Measurements from ENCODE around the gene RCBTB2. TPM values are rescaled to one million over a fixed set of nuclear protein-coding genes. Genes with fewer than 3 reads are reported as not detected.

RCBTB2 gene
- total RNA-seq, 2 experiments from 2014 or later = 6.1 to 6.5 TPM

DNA sequence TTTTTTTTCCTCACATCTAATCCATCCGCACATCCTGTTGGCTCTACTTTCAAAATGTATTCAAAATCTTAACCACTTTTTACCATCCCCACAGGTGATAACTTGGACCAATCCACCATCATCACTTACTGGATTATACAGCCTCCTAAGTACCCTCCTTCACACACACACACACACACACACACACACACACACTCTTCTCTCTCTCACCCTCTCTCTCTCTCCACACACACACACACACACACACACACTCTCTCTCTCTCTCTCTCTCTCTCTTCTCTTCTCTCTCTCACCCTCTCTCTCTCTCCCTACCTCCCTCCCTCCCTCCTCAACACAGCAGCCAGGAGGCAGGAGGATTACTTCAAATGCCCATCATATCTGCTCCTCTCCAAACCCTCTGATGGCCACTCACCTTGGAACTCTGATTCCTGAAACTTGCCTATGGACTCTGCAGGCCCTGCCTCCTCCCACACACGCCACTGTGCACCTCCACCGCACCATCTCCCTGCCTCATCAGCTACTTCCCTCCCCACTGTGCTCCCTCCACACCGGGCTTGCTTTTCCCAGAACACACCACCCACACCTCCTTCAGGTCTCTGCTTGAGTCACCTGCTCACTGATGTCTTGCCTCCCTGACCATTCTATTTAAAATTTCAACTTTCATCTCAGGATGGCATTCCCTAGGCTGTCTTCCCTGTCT lies 39.7 kb downstream of the RCBTB2 start:
- Histone ChIP-seq H3K4me1 (ENCODE audit: insufficient read depth, low read length) (peaks cover 57% of the 10 kb centered on the region), H3K27me3 (ENCODE audit: control insufficient read depth in 1 of 2, insufficient read depth in 2 of 2, low read length in 2 of 2) (no peaks in the 10 kb centered on the region), H3K4me3 (ENCODE audit: low read length) (peak overlapping the region; percentile 58), H3K27ac (ENCODE audit: low read depth in 1 of 2, low read length in 2 of 2) (peak overlapping the region; percentile 57 to 79), H3K36me3 (ENCODE audit: insufficient read depth, low read length) (peaks cover 9% of the 10 kb centered on the region), H3K9me3 (ENCODE audit: control insufficient read depth in 1 of 2, insufficient read depth in 1 of 2, low read length in 2 of 2) (peaks cover 0 to 3% of the 10 kb centered on the region in 2 experiments)
- Mint-ChIP-seq H3K27ac (no peak overlapping the region), H3K9me3 (no peaks in the 10 kb centered on the region), H3K27me3 (no peaks in the 10 kb centered on the region), H3K4me3 (no peak overlapping the region), H3K4me1 (ENCODE audit: low read depth) (peaks cover 26% of the 10 kb centered on the region), H3K36me3 (ENCODE audit: low read depth) (peaks cover 10% of the 10 kb centered on the region)
- TF ChIP-seq, protein P1, sequence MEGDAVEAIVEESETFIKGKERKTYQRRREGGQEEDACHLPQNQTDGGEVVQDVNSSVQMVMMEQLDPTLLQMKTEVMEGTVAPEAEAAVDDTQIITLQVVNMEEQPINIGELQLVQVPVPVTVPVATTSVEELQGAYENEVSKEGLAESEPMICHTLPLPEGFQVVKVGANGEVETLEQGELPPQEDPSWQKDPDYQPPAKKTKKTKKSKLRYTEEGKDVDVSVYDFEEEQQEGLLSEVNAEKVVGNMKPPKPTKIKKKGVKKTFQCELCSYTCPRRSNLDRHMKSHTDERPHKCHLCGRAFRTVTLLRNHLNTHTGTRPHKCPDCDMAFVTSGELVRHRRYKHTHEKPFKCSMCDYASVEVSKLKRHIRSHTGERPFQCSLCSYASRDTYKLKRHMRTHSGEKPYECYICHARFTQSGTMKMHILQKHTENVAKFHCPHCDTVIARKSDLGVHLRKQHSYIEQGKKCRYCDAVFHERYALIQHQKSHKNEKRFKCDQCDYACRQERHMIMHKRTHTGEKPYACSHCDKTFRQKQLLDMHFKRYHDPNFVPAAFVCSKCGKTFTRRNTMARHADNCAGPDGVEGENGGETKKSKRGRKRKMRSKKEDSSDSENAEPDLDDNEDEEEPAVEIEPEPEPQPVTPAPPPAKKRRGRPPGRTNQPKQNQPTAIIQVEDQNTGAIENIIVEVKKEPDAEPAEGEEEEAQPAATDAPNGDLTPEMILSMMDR (IDR thresholded peaks at IDR 0.05) = no peak
- ATAC-seq (ENCODE audit: poor library complexity) = peak; percentile 40
- ChIA-PET CTCF (interaction anchor here (0.9 to 1.4 kb wide), 2 partner anchors 18 to 87 kb away, joined by 3 to 6 read pairs; no protein-coding TSS in a partner anchor), POLR2A (interaction anchor here (0.6 to 3.9 kb wide), 20 partner anchors 7 to 482 kb away, joined by 3 to 96 read pairs (median 4); partner anchors contain the start of genes FNDC3A, LPAR6 and RCBTB2)
- DNase-seq = peak in 4 of 14 experiments; percentile 25 to 70 (median 65)
- intact Hi-C loops (cut with DNase I, micrococcal nuclease) = loop anchor here (5.0 kb wide), 3 partner anchors 39 to 89 kb away; partner anchors contain the start of genes LPAR6 (in 1 of the 2) and RCBTB2 (in 1 of the 2)

DNA sequence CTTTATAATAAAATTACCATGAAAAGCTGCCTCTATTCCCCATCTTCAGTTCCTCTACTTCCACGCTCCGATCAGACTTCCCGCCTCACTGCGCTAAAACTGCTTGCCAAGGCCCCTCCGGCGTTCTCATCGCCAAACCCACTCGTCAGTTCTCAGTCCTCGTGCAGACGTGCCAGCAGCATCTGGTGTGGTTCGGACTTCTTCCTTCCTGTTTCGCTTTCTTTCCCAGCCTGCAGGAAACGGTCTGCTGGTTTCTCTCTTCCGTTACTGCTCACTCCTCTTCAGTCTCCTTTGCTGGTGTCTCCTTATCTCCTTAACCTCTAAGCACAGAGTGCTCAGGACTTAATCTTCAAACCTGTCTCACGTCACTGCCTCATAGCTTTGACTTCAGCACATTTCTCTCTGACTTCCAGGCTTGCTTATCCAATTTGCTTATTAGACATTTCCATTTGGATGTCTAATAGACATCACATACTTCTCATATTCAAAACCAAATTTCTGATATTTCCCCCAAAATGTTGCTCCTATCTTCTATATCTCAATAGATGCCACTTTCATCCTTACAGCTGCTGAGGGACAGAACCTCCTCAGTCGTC lies 40.3 kb downstream of the RCBTB2 start:
- peak overlapping the region; percentile 57 to 79 for H3K27ac ChIP-seq (ENCODE audit: low read depth in 1 of 2, low read length in 2 of 2)
- ATAC-seq (ENCODE audit: poor library complexity) (peak; percentile 83), DNase-seq (peak; percentile 46 to 92 (median 62))
- Mint-ChIP-seq H3K27ac (no peak overlapping the region), H3K9me3 (no peaks in the 10 kb centered on the region), H3K36me3 (ENCODE audit: low read depth) (peaks cover 12% of the 10 kb centered on the region), H3K27me3 (no peaks in the 10 kb centered on the region), H3K4me3 (no peak overlapping the region), H3K4me1 (ENCODE audit: low read depth) (peaks cover 25% of the 10 kb centered on the region)
- CTCF ChIA-PET = interaction anchor here (1.4 kb wide), 1 partner anchor 88 kb away, joined by 6 read pairs; no protein-coding TSS in a partner anchor
- intact Hi-C loops (cut with DNase I, micrococcal nuclease) = loop anchor here (1.0 to 5.0 kb wide), 5 partner anchors 13 to 90 kb away; partner anchors contain the start of genes LPAR6 (in 1 of the 2) and RCBTB2 (in 1 of the 2)
- H3K9me3 ChIP-seq (ENCODE audit: control insufficient read depth in 1 of 2, insufficient read depth in 1 of 2, low read length in 2 of 2) = no peaks in the 10 kb centered on the region
- H3K27me3 ChIP-seq (ENCODE audit: control insufficient read depth in 1 of 2, insufficient read depth in 2 of 2, low read length in 2 of 2) = no peaks in the 10 kb centered on the region
- POLR2A ChIA-PET = interaction anchor here (0.6 to 3.8 kb wide), 22 partner anchors 9 to 483 kb away, joined by 3 to 96 read pairs (median 4); partner anchors contain the start of genes FNDC3A, LPAR6 and RCBTB2
- peaks cover 54% of the 10 kb centered on the region for H3K4me1 ChIP-seq (ENCODE audit: insufficient read depth, low read length)
- TF ChIP-seq, protein P1 (IDR thresholded peaks at IDR 0.05) = no peak
- peak overlapping the region; percentile 58 for H3K4me3 ChIP-seq (ENCODE audit: low read length)
- peaks cover 9% of the 10 kb centered on the region for H3K36me3 ChIP-seq (ENCODE audit: insufficient read depth, low read length)

DNA sequence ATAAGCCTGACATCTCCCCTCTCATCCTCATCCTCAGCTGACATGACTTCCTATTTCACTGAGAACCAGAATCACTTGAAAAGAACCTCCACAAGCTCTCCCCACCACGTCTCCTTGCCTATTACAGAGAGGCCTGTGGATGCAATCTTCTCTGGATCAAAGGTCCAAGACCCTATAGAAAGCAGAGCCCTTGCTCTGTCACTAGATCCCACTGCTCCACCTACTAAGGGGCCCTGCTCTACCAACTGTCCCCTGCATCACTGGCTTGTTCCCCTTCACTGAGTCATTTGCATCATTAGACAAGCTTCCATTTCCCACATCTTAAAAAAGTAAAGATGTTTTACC lies 40.8 kb downstream of the RCBTB2 start:
- Histone ChIP-seq H3K4me3 (ENCODE audit: low read length) (peak overlapping the region; percentile 58), H3K4me1 (ENCODE audit: insufficient read depth, low read length) (peaks cover 57% of the 10 kb centered on the region), H3K9me3 (ENCODE audit: control insufficient read depth in 1 of 2, insufficient read depth in 1 of 2, low read length in 2 of 2) (no peaks in the 10 kb centered on the region), H3K36me3 (ENCODE audit: insufficient read depth, low read length) (peaks cover 11% of the 10 kb centered on the region), H3K27ac (ENCODE audit: low read depth in 1 of 2, low read length in 2 of 2) (peak overlapping the region; percentile 57 to 79), H3K27me3 (ENCODE audit: control insufficient read depth in 1 of 2, insufficient read depth in 2 of 2, low read length in 2 of 2) (no peaks in the 10 kb centered on the region)
- TF ChIP-seq, protein P1 (IDR thresholded peaks at IDR 0.05) = no peak
- CTCF ChIA-PET = interaction anchor here (1.4 kb wide), 1 partner anchor 88 kb away, joined by 6 read pairs; no protein-coding TSS in a partner anchor
- intact Hi-C loops (cut with DNase I, micrococcal nuclease) = loop anchor here (1.0 to 5.0 kb wide), 5 partner anchors 13 to 90 kb away; partner anchors contain the start of genes LPAR6 (in 1 of the 2) and RCBTB2 (in 1 of the 2)
- Mint-ChIP-seq H3K9me3 (no peaks in the 10 kb centered on the region), H3K27ac (no peak overlapping the region), H3K27me3 (no peaks in the 10 kb centered on the region), H3K4me3 (no peak overlapping the region), H3K36me3 (ENCODE audit: low read depth) (peaks cover 16% of the 10 kb centered on the region), H3K4me1 (ENCODE audit: low read depth) (peaks cover 25% of the 10 kb centered on the region)
- POLR2A ChIA-PET = interaction anchor here (0.7 to 3.8 kb wide), 19 partner anchors 9 to 483 kb away, joined by 3 to 96 read pairs (median 4); partner anchors contain the start of genes FNDC3A, LPAR6 and RCBTB2
- ATAC-seq (ENCODE audit: poor library complexity) (peak; percentile 18), DNase-seq (no peak)
